HG03457 (cell line): ENCODE measurements around the gene ACTN1.

ENCODE experiments used
- ATAC-seq: cut with Tn5 transposase; IDR thresholded peaks from one replicate; pipeline ENCODE4 v1.9.1; 2021; ENCODE audit warnings: moderate number of reproducible peaks; ENCODE audit not compliant: unreplicated experiment

Gene ACTN1

DNA sequence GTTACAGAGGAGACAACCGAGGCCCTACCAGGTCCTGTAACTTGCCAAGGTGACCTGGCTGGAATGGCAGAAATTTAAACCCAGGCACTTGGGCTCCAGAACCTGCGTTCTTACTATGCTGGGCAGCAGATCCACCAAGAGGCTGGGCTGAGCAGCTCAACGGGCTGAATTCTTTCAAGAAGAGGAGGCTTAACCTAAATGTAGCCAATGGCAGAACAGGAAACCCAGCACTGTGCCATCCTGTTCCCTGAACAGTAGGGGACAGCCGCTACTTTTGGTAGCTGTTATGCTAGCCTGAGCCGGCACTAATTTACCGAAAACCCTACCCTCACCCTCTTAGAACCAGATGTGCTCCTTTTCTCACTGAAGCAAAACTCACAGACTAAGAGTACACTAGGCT, 86.1 kb downstream of the ACTN1 start:
- ATAC-seq: no peak

DNA sequence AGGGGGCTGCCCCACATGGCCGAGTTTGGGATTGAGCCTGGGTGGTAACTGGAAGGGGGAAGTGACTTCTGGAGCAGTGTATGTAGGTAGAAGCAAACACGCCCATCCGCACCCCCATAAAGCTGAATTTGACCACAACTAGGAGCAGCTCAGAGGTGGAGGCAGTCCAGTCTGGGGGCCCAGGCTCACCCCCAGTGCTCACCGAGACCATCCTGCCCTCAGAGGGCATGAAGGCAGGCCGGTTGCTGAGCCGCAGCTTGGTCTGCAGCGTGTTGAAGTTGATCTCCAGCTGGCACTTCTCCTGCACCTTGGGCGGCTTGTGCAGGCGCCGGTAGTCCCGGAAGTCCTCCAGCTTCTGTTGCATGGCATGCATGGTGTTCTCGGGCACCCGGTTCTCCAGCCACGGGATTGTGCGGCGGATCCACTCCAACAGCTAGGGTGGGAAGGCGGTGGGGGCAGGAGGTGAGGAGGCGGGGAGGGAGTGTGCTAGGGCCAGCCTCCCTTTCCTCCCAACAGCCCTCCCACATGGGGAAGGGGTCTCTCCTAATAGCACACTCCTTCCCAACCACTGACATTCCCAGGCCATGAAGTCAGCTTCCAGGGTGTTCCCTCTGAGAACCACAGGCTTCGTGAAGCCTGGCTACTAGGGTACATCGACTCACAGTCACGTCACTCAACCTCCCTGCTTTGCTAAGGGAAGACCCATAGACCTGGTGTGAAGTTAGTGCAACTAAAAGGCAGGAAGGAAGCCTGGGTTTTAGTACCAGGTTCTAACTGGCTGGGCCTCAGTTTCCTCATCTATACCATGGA, 87.0 kb downstream of the ACTN1 start:
- ATAC-seq: no peak

DNA sequence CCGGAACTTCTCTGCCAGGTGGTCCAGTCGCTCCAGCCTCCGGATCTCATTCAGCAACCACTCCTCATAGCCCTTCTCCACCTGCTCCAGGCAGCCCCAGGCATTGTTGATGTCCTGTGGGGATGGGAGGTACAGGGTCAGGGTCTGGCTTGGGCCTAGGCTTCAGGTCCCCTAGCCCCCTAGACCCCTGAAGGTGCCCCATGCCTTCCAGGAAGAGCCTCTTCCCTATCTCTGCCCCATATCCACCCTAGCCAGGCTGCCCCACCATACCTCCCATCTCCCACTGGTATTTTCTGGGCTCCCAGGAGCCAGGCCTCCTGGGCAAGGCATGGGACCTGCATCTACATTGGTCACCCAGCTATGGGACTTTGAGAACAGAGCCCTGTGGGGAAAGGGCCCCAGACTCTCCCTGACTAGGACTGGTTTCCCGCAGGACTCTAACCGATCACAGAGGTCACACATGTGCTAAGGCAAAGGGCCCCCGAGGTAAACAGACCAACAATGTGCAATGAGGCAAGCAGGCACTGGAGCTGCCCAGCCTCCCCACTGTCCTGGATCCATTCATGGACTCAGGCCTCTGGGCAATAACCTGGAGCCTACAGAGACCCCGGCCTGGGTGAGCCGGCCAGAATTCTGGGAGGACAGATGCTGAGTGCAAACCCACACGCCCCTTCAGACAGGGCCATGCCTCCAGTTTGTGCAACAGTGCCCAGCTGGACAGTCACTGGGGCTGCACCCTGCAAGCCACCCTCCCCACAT, 88.8 kb downstream of the ACTN1 start:
- no peak for ATAC-seq

DNA sequence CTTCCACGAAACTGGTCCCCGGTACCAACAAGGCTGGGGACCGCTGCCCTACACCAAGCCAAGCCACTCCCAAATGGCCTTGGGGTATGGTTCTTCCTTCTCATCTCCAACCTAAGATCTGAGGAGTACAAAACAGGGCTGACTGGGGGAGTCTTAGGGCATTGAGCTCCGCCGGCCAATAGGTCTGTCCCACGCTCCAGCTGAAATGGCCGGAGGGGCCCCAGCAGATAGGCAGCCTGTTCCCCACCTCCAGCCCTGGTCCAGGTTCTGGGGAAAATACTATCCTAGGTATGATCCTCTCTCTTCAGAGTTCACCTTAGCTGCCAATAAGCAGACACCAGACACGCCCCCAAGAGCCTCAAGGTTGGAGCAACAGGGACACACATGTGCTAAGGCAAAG, 90.2 kb downstream of the ACTN1 start:
- ATAC-seq: no peak

DNA sequence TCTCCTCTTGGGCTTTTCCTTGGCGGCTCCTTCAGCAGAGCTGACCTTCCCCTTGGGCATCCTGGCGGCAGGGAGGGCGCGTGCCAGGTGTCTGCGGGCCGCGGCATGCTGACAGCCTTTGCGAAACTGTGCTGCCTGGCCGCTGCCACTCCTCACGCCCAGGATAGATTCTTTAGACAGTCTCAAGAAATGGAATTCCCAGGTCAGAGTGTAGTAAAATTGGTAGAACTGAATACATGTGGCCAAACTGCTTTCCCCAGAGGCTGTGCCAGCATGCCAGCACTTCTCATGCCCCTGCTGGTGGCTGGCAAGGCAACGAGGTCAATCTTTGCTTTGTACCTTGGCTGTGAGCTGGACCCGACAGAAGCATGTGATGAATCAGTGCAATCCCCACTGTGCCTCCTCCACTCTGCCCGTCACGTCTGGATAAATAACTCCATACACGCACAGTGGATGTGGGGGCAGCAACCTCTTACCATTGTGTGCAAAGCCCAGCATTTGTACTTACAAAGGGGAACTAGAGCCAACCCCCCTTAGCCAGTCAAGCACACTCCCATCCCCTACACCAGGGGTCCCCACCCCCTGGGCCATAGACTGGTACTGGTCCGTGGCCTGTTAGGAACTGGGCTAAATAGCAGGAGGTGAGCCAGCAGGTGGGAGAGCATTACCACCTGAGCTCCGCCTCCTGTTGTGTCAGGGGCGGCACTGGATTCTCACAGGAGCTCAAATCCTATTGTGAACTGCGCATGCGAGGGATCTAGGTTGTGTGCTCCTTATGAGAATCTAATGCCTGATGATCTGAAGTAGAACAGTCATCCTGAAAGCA, 90.9 kb downstream of the ACTN1 start:
- ATAC-seq: no peak

DNA sequence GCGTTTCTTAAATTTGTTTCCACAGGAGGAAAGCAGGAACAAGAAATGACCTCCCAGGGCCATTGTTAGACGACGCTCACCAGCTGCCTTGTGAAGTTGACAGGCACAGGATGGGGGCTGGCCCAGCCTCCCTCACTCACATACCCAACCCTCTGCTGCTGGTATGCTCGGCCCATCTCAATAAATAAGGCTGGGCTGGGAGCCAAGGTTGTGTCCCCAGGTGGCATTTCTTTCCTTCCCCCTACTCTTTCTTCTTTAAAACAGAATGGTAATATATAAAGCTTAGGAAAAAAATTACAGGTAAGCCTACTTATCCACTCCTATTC, 93.0 kb downstream of the ACTN1 start:
- ATAC-seq: no peak

DNA sequence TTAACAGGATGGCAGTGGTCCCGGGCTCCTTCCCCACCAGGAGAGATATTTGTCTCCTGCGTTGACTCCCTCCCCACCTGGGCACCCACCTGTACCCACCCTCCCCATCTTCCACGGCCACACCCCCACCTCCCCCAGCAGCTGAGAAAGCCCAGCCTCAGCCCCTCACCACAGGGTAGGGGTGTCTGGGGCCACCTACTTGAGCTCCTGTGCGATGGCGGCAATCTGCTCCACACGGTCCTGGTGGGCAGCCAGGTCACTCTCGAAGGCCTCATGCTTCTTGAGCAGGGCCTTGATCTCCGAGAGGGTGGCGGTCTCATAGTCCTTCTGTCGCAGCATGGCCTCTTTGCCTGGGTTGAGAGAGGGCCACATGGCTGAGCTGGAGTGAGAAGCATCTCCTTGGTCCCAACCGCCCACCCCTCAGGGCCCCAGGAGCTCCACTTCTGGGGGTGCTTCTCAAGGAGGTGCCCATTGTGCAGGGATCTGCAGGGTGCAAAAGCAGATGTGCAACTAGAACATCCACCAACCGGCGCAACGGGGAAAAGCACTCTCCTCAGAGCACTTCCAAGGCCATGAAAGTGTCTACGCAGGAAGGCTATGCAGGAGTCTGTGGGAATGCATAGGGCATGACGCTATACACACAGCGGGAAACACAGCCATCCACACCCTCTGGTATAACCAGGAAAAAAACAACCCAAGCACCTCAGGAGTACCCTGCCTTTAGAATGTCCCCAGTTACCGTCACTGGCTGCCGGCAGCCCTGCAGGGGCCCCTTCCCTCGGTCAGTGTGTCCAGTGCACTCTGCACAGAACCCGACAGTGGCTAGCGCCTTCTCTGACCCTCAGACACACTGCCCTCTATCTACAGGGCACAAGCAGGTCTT, 93.6 kb downstream of the ACTN1 start:
- no peak for ATAC-seq

DNA sequence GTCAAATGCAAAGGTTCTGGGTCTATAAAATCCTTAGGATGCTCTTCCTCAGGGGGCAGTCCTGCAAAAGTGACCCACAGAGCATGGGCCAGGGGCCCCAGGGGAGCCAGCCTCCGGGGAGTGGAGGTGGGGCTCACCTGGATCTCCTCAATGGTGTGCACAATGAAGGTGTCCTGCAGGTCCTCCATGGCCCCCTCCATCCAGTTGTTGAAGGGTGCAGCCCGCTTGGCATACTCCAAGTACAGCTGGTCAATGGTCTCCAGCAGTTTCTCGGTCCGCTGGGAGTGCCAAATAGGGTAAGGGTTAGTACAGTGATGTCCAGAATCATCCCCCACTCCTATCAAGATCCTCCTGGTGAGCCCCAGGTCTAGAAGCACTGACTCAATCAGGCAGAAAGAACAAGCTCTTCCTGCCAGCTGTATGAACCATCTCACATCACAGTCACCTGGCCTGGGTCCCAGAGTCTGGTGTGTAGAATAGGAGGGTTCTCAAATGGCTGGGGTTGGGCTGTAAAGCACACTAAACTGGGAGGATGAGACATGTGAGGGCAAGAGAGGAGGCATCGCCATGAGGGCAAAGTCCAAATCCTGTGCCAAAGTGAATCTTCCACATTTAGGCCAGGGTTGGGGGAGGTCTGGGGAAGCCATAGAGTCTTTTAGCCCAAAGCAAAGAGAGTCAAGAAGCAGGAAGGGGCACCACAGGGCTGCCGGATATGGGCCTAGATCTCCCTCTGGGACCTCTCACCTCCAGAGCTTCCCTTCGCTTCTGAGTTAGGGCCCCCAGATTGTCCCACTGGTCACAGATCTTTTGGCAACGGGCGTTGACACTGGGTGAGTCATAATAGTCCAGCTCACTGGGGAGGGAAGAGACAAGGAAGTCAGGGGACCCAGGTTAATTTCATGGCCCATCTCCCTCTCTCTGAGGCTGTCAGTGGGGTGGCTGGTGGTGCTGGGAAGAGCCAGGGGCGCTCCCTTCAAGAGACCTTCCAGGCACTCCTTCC, 94.8 kb downstream of the ACTN1 start:
- ATAC-seq: no peak

DNA sequence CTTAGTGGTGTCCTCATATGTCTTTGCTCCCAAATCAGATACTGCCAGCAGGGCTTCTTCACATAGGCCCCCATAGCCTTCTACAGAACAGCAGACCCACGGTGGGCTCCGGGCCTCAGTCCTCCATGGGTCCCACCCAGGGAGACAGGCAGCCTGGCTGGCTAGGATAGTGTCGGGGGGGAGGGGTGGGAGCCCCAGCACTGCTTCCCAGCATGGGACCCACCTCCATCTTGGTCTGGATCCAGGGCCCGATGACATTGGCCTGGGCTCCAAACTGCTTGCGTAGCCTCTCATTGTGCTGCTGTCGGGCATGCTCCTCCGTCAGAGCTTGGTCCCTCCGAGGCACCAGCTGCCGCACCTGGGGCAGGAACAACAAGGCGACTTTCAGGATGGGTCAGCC, 96.9 kb downstream of the ACTN1 start:
- ATAC-seq: no peak

DNA sequence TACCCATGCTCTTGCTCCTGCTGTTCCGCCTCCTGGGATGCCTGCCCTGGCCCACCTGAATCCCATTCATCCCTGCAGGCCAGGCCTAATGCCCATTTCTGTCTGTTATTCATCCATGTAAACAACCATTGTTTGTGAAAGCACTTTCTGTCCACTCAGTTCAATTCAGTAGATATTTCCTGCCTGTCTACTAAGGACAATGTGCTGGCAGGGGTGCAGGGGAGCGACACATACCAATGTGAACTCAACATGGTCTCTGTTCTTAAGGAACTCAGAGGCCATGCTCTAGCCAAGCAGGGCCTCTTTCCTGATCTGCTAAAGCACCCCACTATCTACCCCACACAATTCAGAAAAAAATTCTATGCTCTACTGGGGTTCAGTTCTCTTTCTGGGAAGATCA, 97.7 kb downstream of the ACTN1 start:
- ATAC-seq: no peak

DNA sequence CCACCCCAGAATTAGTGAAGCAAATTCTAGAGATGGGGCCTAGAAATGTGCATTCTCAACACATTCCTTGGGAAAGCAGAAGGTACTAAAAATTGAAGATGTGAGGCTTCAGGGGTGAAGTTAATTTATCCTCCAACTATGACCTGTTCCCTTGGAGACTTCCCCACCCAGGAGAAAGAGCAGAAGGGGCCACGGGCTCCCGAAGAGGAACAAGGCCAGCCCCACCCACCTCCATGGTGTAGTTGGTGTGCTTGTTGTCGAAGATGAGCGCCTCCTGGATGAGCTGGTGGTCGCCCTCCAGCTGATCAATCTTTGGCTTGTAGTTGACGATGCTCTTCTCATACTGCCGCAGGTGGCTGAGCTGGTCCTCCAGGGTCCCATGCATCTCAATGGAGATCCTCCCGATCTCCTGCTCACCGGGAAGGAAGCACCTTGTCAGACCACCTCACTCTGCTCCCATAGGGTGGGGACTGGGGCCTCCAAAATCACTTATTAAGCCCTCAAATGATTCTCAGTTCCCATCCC, 98.5 kb downstream of the ACTN1 start:
- no peak for ATAC-seq

DNA sequence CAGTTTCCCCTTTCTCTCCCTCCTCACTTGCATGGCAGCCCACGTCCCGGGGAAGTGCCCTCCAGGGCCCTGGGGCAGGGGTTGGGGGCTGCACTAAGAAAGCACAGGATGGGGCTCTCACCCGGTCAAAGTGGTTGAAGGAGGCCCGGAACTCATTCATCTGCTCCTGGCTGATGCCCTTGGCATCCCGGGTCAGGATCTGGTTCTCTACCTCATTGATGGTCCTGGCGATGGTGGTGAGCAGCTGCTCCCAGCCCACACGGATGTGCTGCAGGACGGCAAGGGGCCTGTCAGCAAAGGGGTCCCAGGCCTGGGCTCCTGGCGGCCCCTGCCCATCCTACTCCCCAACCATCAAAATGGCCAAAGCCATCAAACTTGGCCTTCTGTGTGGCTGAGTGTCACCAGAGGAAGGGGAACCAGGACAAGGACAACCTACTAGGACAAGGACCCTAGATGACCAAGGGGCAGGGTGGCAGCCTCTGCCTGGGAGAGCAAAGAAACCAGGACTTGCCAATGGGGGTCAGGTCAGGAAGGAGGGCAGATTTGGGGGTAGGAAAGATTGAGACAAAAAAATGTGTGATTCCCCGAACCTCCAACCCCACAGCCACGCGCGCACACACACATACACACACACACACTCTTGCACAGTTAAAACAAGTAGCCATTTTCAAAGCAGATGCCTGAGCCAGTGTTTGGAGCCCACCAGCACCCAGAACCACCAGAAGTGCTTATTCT, 99.1 kb downstream of the ACTN1 start:
- no peak for ATAC-seq

DNA sequence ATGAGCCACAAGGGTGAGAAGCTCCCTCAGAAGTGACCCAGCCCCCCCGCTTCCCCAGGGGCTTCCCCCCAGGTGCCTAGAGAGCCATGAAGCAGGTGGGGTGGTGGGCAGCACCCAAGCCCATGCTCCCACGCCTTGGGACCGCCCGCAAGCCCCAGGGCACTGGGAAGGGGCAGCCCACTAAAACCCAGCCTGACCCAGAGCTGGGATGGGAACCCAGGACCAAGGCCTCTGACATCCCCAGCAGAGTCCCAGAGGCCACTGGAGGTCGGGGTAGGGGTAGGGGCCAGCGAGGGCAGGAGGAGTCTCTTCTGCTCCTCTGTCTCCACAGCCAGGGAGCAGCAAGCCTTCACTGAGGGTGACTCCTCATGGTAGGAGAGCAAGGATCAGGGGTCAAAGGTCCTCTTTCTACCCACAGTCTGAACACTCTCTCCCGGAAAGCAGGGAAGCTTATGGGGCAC, 99.8 kb downstream of the ACTN1 start:
- no peak for ATAC-seq

DNA sequence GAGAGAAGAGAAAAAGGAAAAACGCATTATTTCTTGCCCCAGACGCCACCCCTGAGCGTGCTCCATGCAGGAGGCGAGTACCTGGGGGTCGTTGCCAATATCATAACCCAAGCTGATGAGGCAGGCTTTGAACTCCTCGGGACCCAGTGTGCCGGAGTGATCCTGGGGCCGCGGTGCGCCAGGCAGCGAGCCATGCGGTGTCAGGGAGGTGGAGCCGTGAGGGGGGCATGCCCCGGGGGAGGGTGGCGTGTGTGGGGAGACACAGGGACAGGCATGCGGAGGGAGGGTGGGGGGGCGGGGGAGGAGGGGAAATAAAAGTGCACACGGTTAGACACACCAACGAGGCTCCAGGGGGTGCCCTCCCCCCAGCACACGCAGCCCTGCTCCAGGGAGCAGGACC, 100.2 kb downstream of the ACTN1 start:
- ATAC-seq: no peak

DNA sequence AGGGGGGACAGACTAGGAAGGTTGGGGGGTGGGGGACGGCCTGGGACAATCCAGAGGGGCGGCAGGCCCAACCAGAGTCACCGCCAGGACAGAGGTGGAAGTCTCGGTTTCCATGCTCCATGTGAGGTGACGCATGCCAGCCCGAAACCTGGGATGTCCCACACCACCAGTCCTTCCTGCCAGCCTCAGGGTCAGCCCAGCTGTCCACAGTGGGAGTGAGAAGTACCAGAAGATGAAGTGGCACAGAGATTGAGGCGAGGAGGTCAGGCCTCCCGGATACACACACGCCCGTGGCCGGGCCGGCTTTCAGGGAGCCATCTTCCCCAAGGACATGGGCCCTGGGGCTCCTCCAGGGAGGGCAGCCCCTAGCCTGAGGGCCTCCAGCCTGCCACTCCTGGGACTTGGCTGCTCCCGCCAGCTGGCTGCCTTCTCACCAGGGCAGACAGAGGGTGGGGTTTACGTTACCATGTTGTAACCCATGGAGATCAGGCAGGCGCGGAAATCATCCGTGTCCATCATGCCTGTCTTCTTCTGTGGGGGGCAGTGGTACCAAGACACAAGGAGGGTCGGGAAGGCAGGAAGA, 101.0 kb downstream of the ACTN1 start:
- ATAC-seq: no peak

DNA sequence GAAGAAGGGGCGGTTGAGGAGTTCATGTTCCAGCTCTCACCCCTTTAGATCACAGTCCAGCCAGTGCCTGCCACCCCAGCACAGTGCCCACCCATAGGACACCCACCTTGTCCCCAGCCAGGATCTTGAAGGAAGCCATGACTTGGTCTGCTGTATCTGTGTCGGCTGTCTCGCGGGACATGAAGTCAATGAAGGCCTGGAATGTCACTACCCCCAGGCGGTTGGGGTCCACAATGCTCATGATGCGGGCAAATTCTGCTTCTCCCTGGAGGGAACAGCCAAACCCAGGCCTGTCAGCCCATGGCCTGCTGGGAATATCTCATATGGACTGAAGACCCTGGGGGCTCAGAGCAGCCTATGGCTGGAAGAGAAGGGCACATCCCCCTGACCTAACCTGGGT, 102.1 kb downstream of the ACTN1 start:
- no peak for ATAC-seq

DNA sequence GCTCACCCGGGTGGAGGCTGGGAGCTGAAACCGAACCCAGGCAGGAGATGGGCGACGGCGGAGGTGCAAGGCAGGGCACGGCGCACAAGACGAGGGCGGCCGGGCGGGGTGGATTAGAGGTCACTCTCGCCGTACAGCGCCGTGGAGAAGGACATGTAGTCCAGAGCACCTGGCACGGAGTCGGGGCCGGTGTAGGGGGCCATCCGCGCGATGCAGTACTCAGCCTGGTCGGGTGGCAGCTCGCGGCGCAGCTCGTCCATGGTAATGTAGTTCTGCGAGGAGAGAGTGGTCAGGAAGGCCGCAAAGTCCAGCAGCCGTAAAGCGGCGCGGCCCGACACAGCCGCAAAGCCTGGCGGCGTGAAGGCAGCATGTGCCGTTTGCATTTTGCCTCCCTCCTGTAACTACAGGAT, 104.4 kb downstream of the ACTN1 start:
- ATAC-seq: no peak

DNA sequence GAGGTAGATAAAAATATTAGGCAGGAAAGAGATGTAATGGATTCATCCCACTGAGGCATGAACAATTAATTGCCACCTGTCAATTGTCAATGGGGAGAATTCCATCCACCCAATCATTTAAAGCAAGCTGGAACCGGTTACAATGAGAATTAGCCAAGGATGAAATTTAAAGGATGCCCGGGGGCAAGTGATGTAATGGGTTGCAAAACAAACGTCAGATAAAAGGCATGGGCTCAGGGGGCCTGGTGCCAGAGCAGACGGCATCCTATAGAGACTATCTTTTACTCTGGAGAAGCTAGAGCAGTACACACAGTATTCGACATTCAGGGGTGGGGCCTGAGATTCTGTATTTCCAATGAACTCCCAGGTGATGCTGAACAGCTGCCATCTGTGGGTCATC, 105.7 kb downstream of the ACTN1 start:
- ATAC-seq: no peak
